ENCODE data around the gene KCNT2. TPM values are rescaled to one million over a fixed set of nuclear protein-coding genes. Genes with fewer than 3 reads are reported as not detected.

Gene KCNT2
- polyA plus RNA-seq, 1 donor from 2014 or later = 21.4 TPM

DNA sequence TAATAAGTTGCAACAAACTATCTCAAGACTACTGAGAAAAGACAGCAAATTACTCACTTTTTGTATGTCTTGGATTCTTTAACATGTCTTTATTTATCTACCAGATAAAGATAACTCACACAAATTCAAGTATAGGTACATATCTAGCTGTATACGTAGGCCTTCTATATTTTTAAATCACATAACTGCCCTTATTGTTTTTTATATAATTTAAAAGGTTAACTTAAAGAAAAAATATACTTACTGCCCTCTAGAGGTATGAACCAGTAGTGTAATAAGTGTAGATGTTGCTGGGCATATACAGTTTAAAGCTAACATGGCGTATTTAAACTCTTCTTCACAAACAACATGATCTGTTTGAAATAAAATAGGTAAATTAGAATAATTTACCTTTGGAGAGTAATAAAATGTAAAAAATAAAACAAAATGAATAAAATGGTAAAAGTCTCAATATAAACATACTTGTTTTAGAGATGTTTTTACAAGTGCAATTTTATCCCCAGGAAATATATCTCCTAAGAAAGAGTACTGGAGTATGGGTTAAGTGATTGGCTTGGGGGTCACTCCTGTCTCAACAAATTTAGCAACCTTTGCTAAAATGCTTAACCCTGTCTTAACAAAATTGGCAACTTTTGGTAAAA lies 235.2 kb downstream of the KCNT2 start:
- Histone ChIP-seq H3K9me2 (ENCODE audit: insufficient read depth, low read length) (no peaks in the 10 kb centered on the region), H3K27ac (ENCODE audit: low read length) (no peak overlapping the region), H3K4me2 (ENCODE audit: low read length) (no peak overlapping the region), H3F3A (ENCODE audit: insufficient read depth, low read length, poor library complexity, severe bottlenecking) (no peaks in the 10 kb centered on the region), H3K27me3 (ENCODE audit: insufficient read depth, low read depth, low read length) (no peaks in the 10 kb centered on the region), H3K4me3 (ENCODE audit: low read length) (no peak overlapping the region), H2AFZ (ENCODE audit: low read depth, low read length) (no peak overlapping the region), H3K9ac (ENCODE audit: low read length) (no peak overlapping the region), H3K79me2 (replicated peaks; ENCODE audit: insufficient read depth, low read length) (no peaks in the 10 kb centered on the region), H4K20me1 (ENCODE audit: insufficient read depth) (no peaks in the 10 kb centered on the region), H3K36me3 (ENCODE audit: insufficient read depth, low read length) (no peaks in the 10 kb centered on the region), H3K9me3 (ENCODE audit: low read length) (no peaks in the 10 kb centered on the region)
- TF ChIP-seq, protein P1, sequence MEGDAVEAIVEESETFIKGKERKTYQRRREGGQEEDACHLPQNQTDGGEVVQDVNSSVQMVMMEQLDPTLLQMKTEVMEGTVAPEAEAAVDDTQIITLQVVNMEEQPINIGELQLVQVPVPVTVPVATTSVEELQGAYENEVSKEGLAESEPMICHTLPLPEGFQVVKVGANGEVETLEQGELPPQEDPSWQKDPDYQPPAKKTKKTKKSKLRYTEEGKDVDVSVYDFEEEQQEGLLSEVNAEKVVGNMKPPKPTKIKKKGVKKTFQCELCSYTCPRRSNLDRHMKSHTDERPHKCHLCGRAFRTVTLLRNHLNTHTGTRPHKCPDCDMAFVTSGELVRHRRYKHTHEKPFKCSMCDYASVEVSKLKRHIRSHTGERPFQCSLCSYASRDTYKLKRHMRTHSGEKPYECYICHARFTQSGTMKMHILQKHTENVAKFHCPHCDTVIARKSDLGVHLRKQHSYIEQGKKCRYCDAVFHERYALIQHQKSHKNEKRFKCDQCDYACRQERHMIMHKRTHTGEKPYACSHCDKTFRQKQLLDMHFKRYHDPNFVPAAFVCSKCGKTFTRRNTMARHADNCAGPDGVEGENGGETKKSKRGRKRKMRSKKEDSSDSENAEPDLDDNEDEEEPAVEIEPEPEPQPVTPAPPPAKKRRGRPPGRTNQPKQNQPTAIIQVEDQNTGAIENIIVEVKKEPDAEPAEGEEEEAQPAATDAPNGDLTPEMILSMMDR (IDR thresholded peaks at IDR 0.05; ENCODE audit: poor library complexity, severe bottlenecking) = peak; percentile 43
- TF ChIP-seq, protein P2, sequence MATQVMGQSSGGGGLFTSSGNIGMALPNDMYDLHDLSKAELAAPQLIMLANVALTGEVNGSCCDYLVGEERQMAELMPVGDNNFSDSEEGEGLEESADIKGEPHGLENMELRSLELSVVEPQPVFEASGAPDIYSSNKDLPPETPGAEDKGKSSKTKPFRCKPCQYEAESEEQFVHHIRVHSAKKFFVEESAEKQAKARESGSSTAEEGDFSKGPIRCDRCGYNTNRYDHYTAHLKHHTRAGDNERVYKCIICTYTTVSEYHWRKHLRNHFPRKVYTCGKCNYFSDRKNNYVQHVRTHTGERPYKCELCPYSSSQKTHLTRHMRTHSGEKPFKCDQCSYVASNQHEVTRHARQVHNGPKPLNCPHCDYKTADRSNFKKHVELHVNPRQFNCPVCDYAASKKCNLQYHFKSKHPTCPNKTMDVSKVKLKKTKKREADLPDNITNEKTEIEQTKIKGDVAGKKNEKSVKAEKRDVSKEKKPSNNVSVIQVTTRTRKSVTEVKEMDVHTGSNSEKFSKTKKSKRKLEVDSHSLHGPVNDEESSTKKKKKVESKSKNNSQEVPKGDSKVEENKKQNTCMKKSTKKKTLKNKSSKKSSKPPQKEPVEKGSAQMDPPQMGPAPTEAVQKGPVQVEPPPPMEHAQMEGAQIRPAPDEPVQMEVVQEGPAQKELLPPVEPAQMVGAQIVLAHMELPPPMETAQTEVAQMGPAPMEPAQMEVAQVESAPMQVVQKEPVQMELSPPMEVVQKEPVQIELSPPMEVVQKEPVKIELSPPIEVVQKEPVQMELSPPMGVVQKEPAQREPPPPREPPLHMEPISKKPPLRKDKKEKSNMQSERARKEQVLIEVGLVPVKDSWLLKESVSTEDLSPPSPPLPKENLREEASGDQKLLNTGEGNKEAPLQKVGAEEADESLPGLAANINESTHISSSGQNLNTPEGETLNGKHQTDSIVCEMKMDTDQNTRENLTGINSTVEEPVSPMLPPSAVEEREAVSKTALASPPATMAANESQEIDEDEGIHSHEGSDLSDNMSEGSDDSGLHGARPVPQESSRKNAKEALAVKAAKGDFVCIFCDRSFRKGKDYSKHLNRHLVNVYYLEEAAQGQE (IDR thresholded peaks at IDR 0.05; ENCODE audit: borderline replicate concordance) = no peak

DNA sequence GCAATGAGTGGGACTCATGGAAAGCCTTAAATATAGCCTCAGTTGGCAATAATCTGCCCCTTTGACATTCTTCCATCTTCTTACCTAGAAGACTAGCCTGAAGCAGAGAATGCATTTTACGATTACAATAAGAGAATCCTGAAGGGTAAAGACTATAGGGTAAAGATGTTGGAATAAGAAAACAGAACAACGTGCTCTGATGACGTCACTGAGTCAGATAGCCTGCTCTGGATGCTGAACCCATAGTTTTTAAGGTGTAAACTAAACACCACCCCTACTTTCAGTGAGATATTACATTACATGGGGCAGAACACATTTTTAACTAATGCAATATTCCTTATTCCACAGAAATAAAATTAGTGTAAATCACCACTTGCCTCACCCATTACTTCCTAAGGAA lies 240.4 kb downstream of the KCNT2 start:
- Histone ChIP-seq H3F3A (ENCODE audit: insufficient read depth, low read length, poor library complexity, severe bottlenecking) (no peaks in the 10 kb centered on the region), H2AFZ (ENCODE audit: low read depth, low read length) (no peak overlapping the region), H4K20me1 (ENCODE audit: insufficient read depth) (no peaks in the 10 kb centered on the region), H3K79me2 (replicated peaks; ENCODE audit: insufficient read depth, low read length) (no peaks in the 10 kb centered on the region), H3K4me2 (ENCODE audit: low read length) (no peak overlapping the region), H3K27me3 (ENCODE audit: insufficient read depth, low read depth, low read length) (no peaks in the 10 kb centered on the region), H3K9me3 (ENCODE audit: low read length) (no peaks in the 10 kb centered on the region), H3K9ac (ENCODE audit: low read length) (no peak overlapping the region), H3K36me3 (ENCODE audit: insufficient read depth, low read length) (no peaks in the 10 kb centered on the region), H3K4me3 (ENCODE audit: low read length) (no peak overlapping the region), H3K27ac (ENCODE audit: low read length) (no peak overlapping the region), H3K9me2 (ENCODE audit: insufficient read depth, low read length) (no peaks in the 10 kb centered on the region)
- no peak for TF ChIP-seq EP300 (conservative IDR thresholded peaks at IDR 0.05; ENCODE audit: poor library complexity, severe bottlenecking)
- TF ChIP-seq RAD21 (conservative IDR thresholded peaks at IDR 0.05) = no peak
- TF ChIP-seq, protein P1 (IDR thresholded peaks at IDR 0.05; ENCODE audit: poor library complexity, severe bottlenecking) = no peak
- TF ChIP-seq TAF1 (IDR thresholded peaks at IDR 0.05; ENCODE audit: low read depth) = no peak
- TF ChIP-seq MXI1 (conservative IDR thresholded peaks at IDR 0.05; ENCODE audit: poor library complexity, severe bottlenecking) = no peak
- TF ChIP-seq SMC3 (conservative IDR thresholded peaks at IDR 0.05; ENCODE audit: poor library complexity) = no peak
- TF ChIP-seq, protein P2 (IDR thresholded peaks at IDR 0.05; ENCODE audit: borderline replicate concordance) = no peak
- TF ChIP-seq EZH2 (IDR thresholded peaks at IDR 0.05; ENCODE audit: borderline replicate concordance, insufficient read depth, low read length, poor library complexity, severe bottlenecking) = no peak
- no peak for TF ChIP-seq POLR2AphosphoS5 (IDR thresholded peaks at IDR 0.05)

Measured in neural cell (in vitro differentiated cells).